ENCODE measurements around the gene RAB21. TPM values are rescaled to one million over a fixed set of nuclear protein-coding genes. Genes with fewer than 3 reads are reported as not detected.
A peak's percentile ranks its signal among the peaks of the same experiment; 100 is the strongest.

RAB21 gene
- total and polyA plus RNA-seq, 2 of the 13 experiments (the other 11 are each of a cell fraction or from before 2014, with no cell fraction given), result 4.4 to 50.9 TPM

DNA sequence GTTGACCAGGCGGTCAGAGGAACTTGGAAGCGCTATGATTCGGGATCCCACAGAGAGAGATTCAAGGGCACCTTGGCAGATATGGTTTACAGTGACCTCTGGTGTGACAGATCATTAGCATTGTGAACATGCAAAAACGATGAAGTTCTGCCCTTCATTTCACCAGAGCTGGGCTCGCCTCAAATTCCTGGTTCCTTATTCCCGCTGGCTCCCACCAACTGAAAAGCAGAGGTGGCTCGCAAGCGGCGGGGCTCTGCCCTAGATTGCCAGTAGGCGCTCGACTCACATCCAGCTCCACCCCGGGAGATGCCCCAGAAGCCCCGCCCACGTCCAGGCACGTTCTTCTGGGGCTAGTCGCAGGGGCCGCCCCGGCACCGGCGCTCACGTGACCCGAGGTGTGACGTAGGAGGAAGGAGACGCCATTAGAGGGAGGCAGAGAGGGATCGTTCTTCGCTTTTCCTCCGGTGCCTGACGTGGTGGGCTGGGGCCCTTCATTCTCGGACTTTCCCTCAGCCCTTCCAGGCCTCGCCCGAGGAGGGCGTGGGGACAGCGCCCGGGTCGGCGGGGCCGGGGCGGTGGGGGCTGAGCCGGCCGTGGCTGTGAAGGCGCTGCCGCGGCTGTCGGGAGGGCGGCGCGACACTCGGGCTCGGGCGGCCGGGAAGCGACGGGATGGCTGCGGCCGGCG lies at the start of gene RAB21 (continued):
- TF ChIP-seq SOX13 (IDR thresholded peaks at IDR 0.05) (no peak), SOX13 (CRISPR knock-in tag; conservative IDR thresholded peaks at IDR 0.05 in 1 of 2, IDR thresholded peaks at IDR 0.05 in 1 of 2) (peak in 1 of 2 experiments; percentile 33; a peak in 1 of 4 replicates), KDM2A (CRISPR knock-in tag; IDR thresholded peaks at IDR 0.05; ENCODE audit: borderline replicate concordance, low read depth) (peak; percentile 88), CBFB (CRISPR knock-in tag; IDR thresholded peaks at IDR 0.05) (peak; percentile 25; the same call in 1 of the 2 replicates), ZNF331 (CRISPR knock-in tag; IDR thresholded peaks at IDR 0.05) (peak; percentile 85), ZNF768 (CRISPR knock-in tag; IDR thresholded peaks at IDR 0.05) (peak; percentile 51; the same call in 1 of the 2 replicates), TBX2 (CRISPR knock-in tag; IDR thresholded peaks at IDR 0.05; ENCODE audit: borderline replicate concordance) (peak; percentile 68), ZSCAN25 (CRISPR knock-in tag; IDR thresholded peaks at IDR 0.05) (0 out of 2 replicates have a peak, but pooled peaks have one; percentile 23), MED13 (CRISPR knock-in tag; IDR thresholded peaks at IDR 0.05) (peak; percentile 76; the same call in 1 of the 2 replicates), SOX6 (IDR thresholded peaks at IDR 0.05) (no peak), SOX6 (CRISPR knock-in tag; IDR thresholded peaks at IDR 0.05) (peak; percentile 48; the same call in 1 of the 2 replicates), TAF1 (CRISPR knock-in tag; IDR thresholded peaks at IDR 0.05) (peak; percentile 71), HOXD1 (CRISPR knock-in tag; IDR thresholded peaks at IDR 0.05) (peak; percentile 73; the same call in 1 of the 2 replicates), ZMYM3 (CRISPR knock-in tag; IDR thresholded peaks at IDR 0.05) (peak; percentile 28; the same call in 1 of the 2 replicates), MXD4 (CRISPR knock-in tag; IDR thresholded peaks at IDR 0.05) (peak; percentile 78), SAP130 (CRISPR knock-in tag; IDR thresholded peaks at IDR 0.05; ENCODE audit: low read depth) (peak; percentile 96), HNF4G (IDR thresholded peaks at IDR 0.05; ENCODE audit: borderline replicate concordance, low read depth, low read length) (no peak), HNF4G (CRISPR knock-in tag; IDR thresholded peaks at IDR 0.05; ENCODE audit: borderline replicate concordance, low read depth) (0 out of 2 replicates have a peak, but pooled peaks have one; percentile 23), ZNF367 (CRISPR knock-in tag; IDR thresholded peaks at IDR 0.05; ENCODE audit: borderline replicate concordance) (peak; percentile 49), GLI4 (CRISPR knock-in tag; IDR thresholded peaks at IDR 0.05; ENCODE audit: borderline replicate concordance) (0 out of 2 replicates have a peak, but pooled peaks have one; percentile 32), ZNF264 (CRISPR knock-in tag; IDR thresholded peaks at IDR 0.05) (peak; percentile 70; the same call in 1 of the 2 replicates), ETV5 (CRISPR knock-in tag; IDR thresholded peaks at IDR 0.05; ENCODE audit: borderline replicate concordance) (peak; percentile 58; the same call in 1 of the 2 replicates), ETV6 (CRISPR knock-in tag; conservative IDR thresholded peaks at IDR 0.05) (no peak; the same call in 1 of the 2 replicates)
- TF ChIP-seq, protein P1, sequence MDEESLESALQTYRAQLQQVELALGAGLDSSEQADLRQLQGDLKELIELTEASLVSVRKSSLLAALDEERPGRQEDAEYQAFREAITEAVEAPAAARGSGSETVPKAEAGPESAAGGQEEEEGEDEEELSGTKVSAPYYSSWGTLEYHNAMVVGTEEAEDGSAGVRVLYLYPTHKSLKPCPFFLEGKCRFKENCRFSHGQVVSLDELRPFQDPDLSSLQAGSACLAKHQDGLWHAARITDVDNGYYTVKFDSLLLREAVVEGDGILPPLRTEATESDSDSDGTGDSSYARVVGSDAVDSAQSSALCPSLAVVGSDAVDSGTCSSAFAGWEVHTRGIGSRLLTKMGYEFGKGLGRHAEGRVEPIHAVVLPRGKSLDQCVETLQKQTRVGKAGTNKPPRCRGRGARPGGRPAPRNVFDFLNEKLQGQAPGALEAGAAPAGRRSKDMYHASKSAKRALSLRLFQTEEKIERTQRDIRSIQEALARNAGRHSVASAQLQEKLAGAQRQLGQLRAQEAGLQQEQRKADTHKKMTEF (CRISPR knock-in tag; IDR thresholded peaks at IDR 0.05), result peak; percentile 69; the same call in 1 of the 2 replicates
- TF ChIP-seq, protein P2, sequence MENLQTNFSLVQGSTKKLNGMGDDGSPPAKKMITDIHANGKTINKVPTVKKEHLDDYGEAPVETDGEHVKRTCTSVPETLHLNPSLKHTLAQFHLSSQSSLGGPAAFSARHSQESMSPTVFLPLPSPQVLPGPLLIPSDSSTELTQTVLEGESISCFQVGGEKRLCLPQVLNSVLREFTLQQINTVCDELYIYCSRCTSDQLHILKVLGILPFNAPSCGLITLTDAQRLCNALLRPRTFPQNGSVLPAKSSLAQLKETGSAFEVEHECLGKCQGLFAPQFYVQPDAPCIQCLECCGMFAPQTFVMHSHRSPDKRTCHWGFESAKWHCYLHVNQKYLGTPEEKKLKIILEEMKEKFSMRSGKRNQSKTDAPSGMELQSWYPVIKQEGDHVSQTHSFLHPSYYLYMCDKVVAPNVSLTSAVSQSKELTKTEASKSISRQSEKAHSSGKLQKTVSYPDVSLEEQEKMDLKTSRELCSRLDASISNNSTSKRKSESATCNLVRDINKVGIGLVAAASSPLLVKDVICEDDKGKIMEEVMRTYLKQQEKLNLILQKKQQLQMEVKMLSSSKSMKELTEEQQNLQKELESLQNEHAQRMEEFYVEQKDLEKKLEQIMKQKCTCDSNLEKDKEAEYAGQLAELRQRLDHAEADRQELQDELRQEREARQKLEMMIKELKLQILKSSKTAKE (CRISPR knock-in tag; IDR thresholded peaks at IDR 0.05; ENCODE audit: borderline replicate concordance), result no peak
- TF ChIP-seq, protein P3, sequence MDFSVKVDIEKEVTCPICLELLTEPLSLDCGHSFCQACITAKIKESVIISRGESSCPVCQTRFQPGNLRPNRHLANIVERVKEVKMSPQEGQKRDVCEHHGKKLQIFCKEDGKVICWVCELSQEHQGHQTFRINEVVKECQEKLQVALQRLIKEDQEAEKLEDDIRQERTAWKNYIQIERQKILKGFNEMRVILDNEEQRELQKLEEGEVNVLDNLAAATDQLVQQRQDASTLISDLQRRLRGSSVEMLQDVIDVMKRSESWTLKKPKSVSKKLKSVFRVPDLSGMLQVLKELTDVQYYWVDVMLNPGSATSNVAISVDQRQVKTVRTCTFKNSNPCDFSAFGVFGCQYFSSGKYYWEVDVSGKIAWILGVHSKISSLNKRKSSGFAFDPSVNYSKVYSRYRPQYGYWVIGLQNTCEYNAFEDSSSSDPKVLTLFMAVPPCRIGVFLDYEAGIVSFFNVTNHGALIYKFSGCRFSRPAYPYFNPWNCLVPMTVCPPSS (IDR thresholded peaks at IDR 0.05), result no peak

All from HepG2 (cell line).